Measurements from ENCODE around the gene HSFX4. TPM values are rescaled to one million over a fixed set of nuclear protein-coding genes. Genes with fewer than 3 reads are reported as not detected.

The HSFX4 gene
- total and polyA plus RNA-seq, 9 of the 15 experiments (the other 6 are each of a cell fraction or from before 2014, with no cell fraction given) = 0.10 to 0.24 (median 0.14) TPM; not detected in 6

GRCh38 chrX:149979126-149979644 lies 49.8 kb downstream of the HSFX4 start:
- Histone ChIP-seq H4K20me1 (replicated peaks; ENCODE audit: control insufficient read depth, insufficient read depth, low read length) (no peaks in the 10 kb centered on the region), H2AFZ (ENCODE audit: low read depth, low read length) (no peak overlapping the region), H3K27ac (ENCODE audit: extremely low read depth, low read depth, low read length) (no peak overlapping the region), H3K79me2 (ENCODE audit: control insufficient read depth, insufficient read depth, low read length) (no peaks in the 10 kb centered on the region), H3K4me3 (no peak overlapping the region), H3K36me3 (ENCODE audit: control insufficient read depth, insufficient read depth, low read length) (no peaks in the 10 kb centered on the region), H3K27me3 (ENCODE audit: control insufficient read depth in 2 of 2, insufficient read depth in 2 of 2, low read length in 2 of 2) (no peaks in the 10 kb centered on the region), H3K4me2 (ENCODE audit: insufficient read depth, low read length) (no peak overlapping the region), H3K9me3 (replicated peaks; ENCODE audit: control insufficient read depth, insufficient read depth, low read depth, low read length) (no peaks in the 10 kb centered on the region), H3K4me1 (replicated peaks in 1 of 2; ENCODE audit: control insufficient read depth in 2 of 2, insufficient read depth in 2 of 2, low read length in 2 of 2) (no peaks in the 10 kb centered on the region), H3K9me1 (ENCODE audit: control insufficient read depth, insufficient read depth, low read length) (no peaks in the 10 kb centered on the region), H3K9ac (ENCODE audit: insufficient read depth in 1 of 2, low read depth in 2 of 2, low read length in 2 of 2) (no peak overlapping the region)
- no peak for FAIRE-seq
- no TSS peak for BruUV-seq (replicated peaks)
- in situ Hi-C loops (cut with MboI) = no loop called here
- TF ChIP-seq CEBPG (CRISPR knock-in tag; IDR thresholded peaks at IDR 0.05) (no peak), CEBPG (tag; conservative IDR thresholded peaks at IDR 0.05 in 1 of 2, IDR thresholded peaks at IDR 0.05 in 1 of 2) (no peak), ZFP91 (CRISPR knock-in tag; IDR thresholded peaks at IDR 0.05) (no peak), HES1 (IDR thresholded peaks at IDR 0.05; ENCODE audit: low read depth) (no peak), ILF3 (IDR thresholded peaks at IDR 0.05; ENCODE audit: borderline replicate concordance) (no peak), HMG20A (CRISPR knock-in tag; conservative IDR thresholded peaks at IDR 0.05) (no peak), NFIX (CRISPR knock-in tag; IDR thresholded peaks at IDR 0.05; ENCODE audit: low read depth) (no peak), FOS (IDR thresholded peaks at IDR 0.05; ENCODE audit: extremely low read depth, insufficient read length) (no peak), TAF7 (tag; IDR thresholded peaks at IDR 0.05) (no peak), PCBP2 (IDR thresholded peaks at IDR 0.05; ENCODE audit: low read depth, low read length, poor library complexity, severe bottlenecking) (no peak), NCOA4 (IDR thresholded peaks at IDR 0.05; ENCODE audit: partially characterized antibody) (no peak), ZBTB8A (IDR thresholded peaks at IDR 0.05; ENCODE audit: partially characterized antibody) (no peak), EGR1 (conservative IDR thresholded peaks at IDR 0.05) (no peak), ZNF444 (CRISPR knock-in tag; IDR thresholded peaks at IDR 0.05) (no peak), GABPA (tag; conservative IDR thresholded peaks at IDR 0.05; ENCODE audit: low read depth) (no peak), PYGO2 (tag; IDR thresholded peaks at IDR 0.05) (no peak), ZKSCAN1 (IDR thresholded peaks at IDR 0.05; ENCODE audit: low read depth, low read length) (no peak), NR4A1 (CRISPR knock-in tag; IDR thresholded peaks at IDR 0.05) (no peak), NR4A1 (tag; IDR thresholded peaks at IDR 0.05) (no peak), U2AF1 (optimal IDR thresholded peaks at IDR 0.05; ENCODE audit: low read depth, low read length) (no peak), MBD1 (CRISPR knock-in tag; IDR thresholded peaks at IDR 0.05) (no peak)
- ChIA-PET POLR2A (no interaction called here), CTCF (ENCODE audit: low intra/inter-chr PET ratio) (no interaction called here)
- ATAC-seq = no peak
- intact Hi-C loops (cut with micrococcal nuclease) = no loop called here
- 47% methylated on average over 3 of the region's 3 CpGs for WGBS (ENCODE audit: insufficient coverage, low coverage, missing lambda C conversion rate)
- no peak for DNase-seq (ENCODE audit: extremely low read depth in 1 of 4, low spot score in 3 of 4)

Measured in K562 (cell line).